GM12878 (cell line): ENCODE results near the gene FYB1. TPM values are rescaled to one million over a fixed set of nuclear protein-coding genes. Genes with fewer than 3 reads are reported as not detected.

ENCODE experiments used
- ATF7 ChIP-seq: fragments of 450-650 bp; IDR thresholded peaks from 2 replicates; pipeline ENCODE4 v1.6.1; 2016; ENCODE audit warnings: low read depth, mild to moderate bottlenecking
- CHD1 ChIP-seq: IDR thresholded peaks from 2 replicates; pipeline ENCODE4 v1.6.1; 2012; ENCODE audit warnings: low read depth, low read length, improper control_type of control experiment
- DPF2 ChIP-seq: fragments of 450-650 bp; IDR thresholded peaks from 2 replicates; pipeline ENCODE4 v1.6.1; 2017; ENCODE audit warnings: mild to moderate bottlenecking
- EGR1 ChIP-seq, 2 experiments: IDR thresholded peaks; 1 replicate in 1 of 2; 2 replicates in 1 of 2; pipeline ENCODE4 v1.6.1; 2011 to 2012; ENCODE audit warnings: low read depth in 2 of 2, low read length in 2 of 2, borderline replicate concordance in 1 of 2, mild to moderate bottlenecking in 1 of 2, moderate library complexity in 1 of 2
- EP300 ChIP-seq, 2 experiments: fragments of 150-350 bp in 1 of 2; IDR thresholded peaks; 2 replicates each; pipeline ENCODE4 v1.6.1; 2011 to 2012; ENCODE audit warnings: low read depth in 2 of 2, low read length in 2 of 2, borderline replicate concordance in 1 of 2, improper control_type of control experiment in 1 of 2, inconsistent platforms in 1 of 2; ENCODE audit not compliant: control insufficient read depth in 1 of 2
- EZH2 ChIP-seq: IDR thresholded peaks from 2 replicates; pipeline ENCODE4 v1.6.1; 2012; ENCODE audit warnings: low read depth, mild to moderate bottlenecking, control low read depth, inconsistent platforms, low read length, borderline replicate concordance; ENCODE audit not compliant: control insufficient read depth
- FOS ChIP-seq: IDR thresholded peaks from 3 replicates; pipeline ENCODE4 v1.6.1; 2011; ENCODE audit warnings: borderline replicate concordance; ENCODE audit not compliant: insufficient read length; ENCODE audit errors: extremely low read depth
- GATAD2B ChIP-seq: fragments of 450-650 bp; conservative IDR thresholded peaks from 2 replicates; pipeline ENCODE4 v1.6.1; 2017; ENCODE audit warnings: low read depth, mild to moderate bottlenecking, moderate library complexity
- JUND ChIP-seq: IDR thresholded peaks from 2 replicates; pipeline ENCODE4 v1.6.1; 2012; ENCODE audit warnings: low read depth, mild to moderate bottlenecking, low read length, improper control_type of control experiment, moderate library complexity
- KDM1A ChIP-seq: fragments of 200-600 bp; sonication (generic); IDR thresholded peaks from 2 replicates; pipeline ENCODE4 v1.6.1; 2016; ENCODE audit warnings: borderline replicate concordance
- MTA3 ChIP-seq: IDR thresholded peaks from 2 replicates; pipeline ENCODE4 v1.6.1; 2012; ENCODE audit warnings: low read length, inconsistent platforms, borderline replicate concordance
- NFYA ChIP-seq: IDR thresholded peaks from 2 replicates; pipeline ENCODE4 v1.6.1; 2011; ENCODE audit warnings: low read depth, mild to moderate bottlenecking, low read length, improper control_type of control experiment, borderline replicate concordance
- NRF1 ChIP-seq: conservative IDR thresholded peaks from 2 replicates; pipeline ENCODE4 v1.6.1; 2011; ENCODE audit warnings: mild to moderate bottlenecking, low read depth, low read length, improper control_type of control experiment
- PAX5 ChIP-seq: IDR thresholded peaks from 2 replicates; pipeline ENCODE4 v1.6.1; 2011; ENCODE audit warnings: low read depth, low read length, borderline replicate concordance
- RFX5 ChIP-seq: IDR thresholded peaks from 2 replicates; pipeline ENCODE4 v1.6.1; 2011; ENCODE audit warnings: low read depth, low read length, improper control_type of control experiment
- RUNX3 ChIP-seq: IDR thresholded peaks from 2 replicates; pipeline ENCODE4 v1.6.1; 2012; ENCODE audit warnings: low read length, inconsistent platforms
- SMARCA5 ChIP-seq: fragments of 450-650 bp; IDR thresholded peaks from 2 replicates; pipeline ENCODE4 v1.6.1; 2017; ENCODE audit warnings: mild to moderate bottlenecking
- SUZ12 ChIP-seq: fragments of 200-600 bp; sonication (generic); IDR thresholded peaks from one replicate; pipeline ENCODE4 v1.6.1; 2018; ENCODE audit warnings: antibody characterized with exemption, mild to moderate bottlenecking; ENCODE audit not compliant: unreplicated experiment
- TAF1 ChIP-seq: IDR thresholded peaks from 2 replicates; pipeline ENCODE4 v1.6.1; 2011; ENCODE audit warnings: mild to moderate bottlenecking, low read depth, low read length, borderline replicate concordance
- TCF7 ChIP-seq: IDR thresholded peaks from 2 replicates; pipeline ENCODE4 v1.6.1; 2014; ENCODE audit warnings: antibody characterized with exemption, borderline replicate concordance
- WRNIP1 ChIP-seq: IDR thresholded peaks from 2 replicates; pipeline ENCODE4 v1.6.1; 2011; ENCODE audit warnings: low read depth, low read length, improper control_type of control experiment, borderline replicate concordance
- ZNF24 ChIP-seq: fragments of 450-650 bp; IDR thresholded peaks from 2 replicates; pipeline ENCODE4 v1.6.1; 2017; ENCODE audit warnings: antibody characterized with exemption, mild to moderate bottlenecking
- ZNF274 ChIP-seq: IDR thresholded peaks from one replicate; pipeline ENCODE4 v1.8.0; 2011; ENCODE audit not compliant: insufficient read length, insufficient read depth
- polyA plus RNA-seq, 11 experiments: library from polyadenylated mRNA; depleted of rRNA in 4 of 11; unstranded in 6 of 11; stranded (reverse) in 5 of 11; fragments of >200 nt; fragmentation: Nextera tagmentation in 4 of 11; fragmentation: Illumina TruSeq in 1 of 11; extraction: Ambion mirVana in 4 of 11; extraction: Trizol in 1 of 11; gene quantifications; 1 replicate in 1 of 11; 2 replicates in 10 of 11; pipeline versions ENCODE4 v1.2.1 to v1.2.3, GENCODE V29; 2011 to 2016; ENCODE audit warnings: inconsistent platforms in 2 of 11, missing spikeins in 2 of 11, low read depth in 1 of 11
- total RNA-seq, 4 experiments: library from RNA; depleted of rRNA in 3 of 4; stranded (reverse); fragments of >200 nt in 3 of 4; fragmentation: Illumina TruSeq in 1 of 4; extraction: Trizol in 1 of 4; gene quantifications; 2 replicates each; pipeline versions ENCODE4 v1.2.1 to v1.2.3, GENCODE V29; 2013 to 2021
- TF ChIP-seq, protein P1 (sequence below): fragments of 450-650 bp; IDR thresholded peaks from 2 replicates; pipeline ENCODE4 v1.6.1; 2017; ENCODE audit warnings: borderline replicate concordance
- TF ChIP-seq, protein P2 (sequence below): IDR thresholded peaks from 2 replicates; pipeline ENCODE4 v1.6.1; 2011; ENCODE audit warnings: borderline replicate concordance, low read depth, mild to moderate bottlenecking, moderate library complexity, mixed read lengths, low read length; ENCODE audit not compliant: insufficient read depth; ENCODE audit errors: extremely low read length
- TF ChIP-seq, protein P3 (sequence below): IDR thresholded peaks from 2 replicates; pipeline ENCODE4 v1.6.1; 2012; ENCODE audit warnings: low read length, inconsistent platforms
- TF ChIP-seq, protein P4 (sequence below): fragments of 450-650 bp; IDR thresholded peaks from 2 replicates; pipeline ENCODE4 v1.6.1; 2016; ENCODE audit warnings: mild to moderate bottlenecking

FYB1 gene
- total and polyA plus RNA-seq, 10 of the 15 experiments (the other 5 are each of a cell fraction or from before 2014, with no cell fraction given) = 0.06 to 4.3 (median 0.25) TPM; not detected in 2

DNA sequence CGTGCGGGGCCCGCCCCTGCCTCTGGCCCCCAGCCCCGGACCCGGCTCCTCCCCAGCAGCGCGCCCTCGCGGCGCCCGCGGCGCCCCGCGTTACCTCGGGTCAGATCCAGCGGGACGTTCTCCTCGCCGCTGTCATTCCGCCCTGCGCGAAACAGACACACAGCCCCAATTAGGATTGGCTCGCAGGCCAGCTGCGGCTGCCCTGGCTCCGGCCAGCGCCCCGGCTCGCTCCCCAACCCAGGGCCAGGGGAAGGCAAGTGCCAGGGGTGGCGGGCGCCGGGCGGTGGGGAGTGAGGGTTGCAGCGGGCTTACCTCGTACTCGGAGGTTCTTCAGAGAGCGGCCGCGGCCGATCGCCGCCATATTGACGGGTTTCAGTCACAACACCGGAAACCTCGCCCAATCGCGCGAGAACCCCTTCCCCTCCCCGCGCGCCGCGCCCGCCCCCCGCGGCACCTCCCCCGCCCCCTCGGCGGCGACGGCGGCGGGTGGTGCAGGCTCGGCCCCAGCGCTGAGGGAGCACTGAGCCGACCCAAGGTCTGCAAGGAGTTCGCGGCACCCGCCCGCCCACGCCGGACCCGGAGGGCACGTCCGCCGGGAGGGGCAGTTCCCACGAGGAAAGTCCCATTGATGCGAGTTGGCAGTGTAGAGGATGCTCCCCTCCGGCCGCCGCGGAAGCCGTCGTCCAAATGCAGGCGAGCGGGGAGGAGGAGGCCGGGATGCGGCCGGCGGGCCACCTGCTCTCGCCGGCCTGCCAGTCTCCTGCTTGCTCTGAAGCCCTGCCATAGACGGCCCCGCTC is 145.1 kb downstream of the FYB1 start, which contains the start of gene RICTOR (continued):
- TF ChIP-seq, protein P1, sequence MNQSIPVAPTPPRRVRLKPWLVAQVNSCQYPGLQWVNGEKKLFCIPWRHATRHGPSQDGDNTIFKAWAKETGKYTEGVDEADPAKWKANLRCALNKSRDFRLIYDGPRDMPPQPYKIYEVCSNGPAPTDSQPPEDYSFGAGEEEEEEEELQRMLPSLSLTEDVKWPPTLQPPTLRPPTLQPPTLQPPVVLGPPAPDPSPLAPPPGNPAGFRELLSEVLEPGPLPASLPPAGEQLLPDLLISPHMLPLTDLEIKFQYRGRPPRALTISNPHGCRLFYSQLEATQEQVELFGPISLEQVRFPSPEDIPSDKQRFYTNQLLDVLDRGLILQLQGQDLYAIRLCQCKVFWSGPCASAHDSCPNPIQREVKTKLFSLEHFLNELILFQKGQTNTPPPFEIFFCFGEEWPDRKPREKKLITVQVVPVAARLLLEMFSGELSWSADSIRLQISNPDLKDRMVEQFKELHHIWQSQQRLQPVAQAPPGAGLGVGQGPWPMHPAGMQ = no peak
- no peak for TF ChIP-seq WRNIP1
- TF ChIP-seq, protein P2, sequence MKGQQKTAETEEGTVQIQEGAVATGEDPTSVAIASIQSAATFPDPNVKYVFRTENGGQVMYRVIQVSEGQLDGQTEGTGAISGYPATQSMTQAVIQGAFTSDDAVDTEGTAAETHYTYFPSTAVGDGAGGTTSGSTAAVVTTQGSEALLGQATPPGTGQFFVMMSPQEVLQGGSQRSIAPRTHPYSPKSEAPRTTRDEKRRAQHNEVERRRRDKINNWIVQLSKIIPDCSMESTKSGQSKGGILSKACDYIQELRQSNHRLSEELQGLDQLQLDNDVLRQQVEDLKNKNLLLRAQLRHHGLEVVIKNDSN = no peak
- TF ChIP-seq EGR1 (IDR thresholded peaks at IDR 0.05; ENCODE audit: borderline replicate concordance in 1 of 2, low read depth in 2 of 2, low read length in 2 of 2) = peak; percentile 50 to 89
- no peak for TF ChIP-seq SUZ12
- TF ChIP-seq, protein P3, sequence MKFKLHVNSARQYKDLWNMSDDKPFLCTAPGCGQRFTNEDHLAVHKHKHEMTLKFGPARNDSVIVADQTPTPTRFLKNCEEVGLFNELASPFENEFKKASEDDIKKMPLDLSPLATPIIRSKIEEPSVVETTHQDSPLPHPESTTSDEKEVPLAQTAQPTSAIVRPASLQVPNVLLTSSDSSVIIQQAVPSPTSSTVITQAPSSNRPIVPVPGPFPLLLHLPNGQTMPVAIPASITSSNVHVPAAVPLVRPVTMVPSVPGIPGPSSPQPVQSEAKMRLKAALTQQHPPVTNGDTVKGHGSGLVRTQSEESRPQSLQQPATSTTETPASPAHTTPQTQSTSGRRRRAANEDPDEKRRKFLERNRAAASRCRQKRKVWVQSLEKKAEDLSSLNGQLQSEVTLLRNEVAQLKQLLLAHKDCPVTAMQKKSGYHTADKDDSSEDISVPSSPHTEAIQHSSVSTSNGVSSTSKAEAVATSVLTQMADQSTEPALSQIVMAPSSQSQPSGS = no peak
- no peak for TF ChIP-seq RUNX3
- TF ChIP-seq PAX5 = 0 out of 2 replicates have a peak, but pooled peaks have one; percentile 16
- TF ChIP-seq SMARCA5 = peak; percentile 59; the same call in 1 of the 2 replicates
- TF ChIP-seq NFYA = no peak
- 0 out of 2 replicates have a peak, but pooled peaks have one; percentile 33 for TF ChIP-seq ZNF24
- no peak for TF ChIP-seq ATF7
- no peak for TF ChIP-seq JUND
- TF ChIP-seq, protein P4, sequence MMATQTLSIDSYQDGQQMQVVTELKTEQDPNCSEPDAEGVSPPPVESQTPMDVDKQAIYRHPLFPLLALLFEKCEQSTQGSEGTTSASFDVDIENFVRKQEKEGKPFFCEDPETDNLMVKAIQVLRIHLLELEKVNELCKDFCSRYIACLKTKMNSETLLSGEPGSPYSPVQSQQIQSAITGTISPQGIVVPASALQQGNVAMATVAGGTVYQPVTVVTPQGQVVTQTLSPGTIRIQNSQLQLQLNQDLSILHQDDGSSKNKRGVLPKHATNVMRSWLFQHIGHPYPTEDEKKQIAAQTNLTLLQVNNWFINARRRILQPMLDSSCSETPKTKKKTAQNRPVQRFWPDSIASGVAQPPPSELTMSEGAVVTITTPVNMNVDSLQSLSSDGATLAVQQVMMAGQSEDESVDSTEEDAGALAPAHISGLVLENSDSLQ = peak; percentile 56
- TF ChIP-seq FOS = no peak
- peak; percentile 89 for TF ChIP-seq GATAD2B
- TF ChIP-seq ZNF274 = no peak
- no peak for TF ChIP-seq EZH2
- no peak for TF ChIP-seq TCF7
- no peak for TF ChIP-seq MTA3
- no peak for TF ChIP-seq CHD1
- no peak for TF ChIP-seq NRF1
- TF ChIP-seq TAF1 = peak; percentile 82
- TF ChIP-seq EP300 (IDR thresholded peaks at IDR 0.05; ENCODE audit: borderline replicate concordance in 1 of 2, control insufficient read depth in 1 of 2, low read depth in 2 of 2, low read length in 2 of 2) = no peak
- no peak for TF ChIP-seq KDM1A
- TF ChIP-seq DPF2 = peak; percentile 76; the same call in 1 of the 2 replicates
- TF ChIP-seq RFX5 = no peak
